Mesendoderm (in vitro differentiated cells): Measurements from ENCODE around the gene LRRFIP2.
"Not testable (repeated sequence)": the region's sequence is repeated elsewhere in the genome, so short reads cannot be mapped to it uniquely, and the experiment has no call there.

Experiments
- DNase-seq: peaks from one replicate; pipeline ENCODE4 v3.0.0; 2013
- H2AK5ac ChIP-seq: 2 replicates; pipeline ENCODE4 v1.6.1; 2013; ENCODE audit warnings: low read length, inconsistent platforms
- H2BK120ac ChIP-seq: 2 replicates; pipeline ENCODE4 v1.6.1; 2013; ENCODE audit warnings: low read depth, mild to moderate bottlenecking, low read length, moderate library complexity, mixed read lengths
- H2BK15ac ChIP-seq: replicated peaks from 2 replicates; pipeline ENCODE4 v1.6.1; 2013; ENCODE audit warnings: low read depth, mild to moderate bottlenecking, moderate library complexity
- H2BK5ac ChIP-seq: 2 replicates; pipeline ENCODE4 v1.6.1; 2013; ENCODE audit warnings: low read length, inconsistent platforms
- H3K18ac ChIP-seq: 2 replicates; pipeline ENCODE4 v1.6.1; 2013; ENCODE audit warnings: mild to moderate bottlenecking, low read length, mixed read lengths
- H3K23ac ChIP-seq: one replicate; pipeline ENCODE4 v1.6.1; 2013; ENCODE audit warnings: low read length
- H3K27ac ChIP-seq: 2 replicates; pipeline ENCODE4 v1.5.1; 2013; ENCODE audit warnings: low read depth, mild to moderate bottlenecking, inconsistent platforms, low read length, moderate library complexity
- H3K27me3 ChIP-seq: 2 replicates; pipeline ENCODE4 v1.6.1; 2013; ENCODE audit warnings: low read length, control low read depth, mild to moderate bottlenecking, inconsistent platforms; ENCODE audit not compliant: insufficient read depth, poor library complexity
- H3K36me3 ChIP-seq: 2 replicates; pipeline ENCODE4 v1.6.1; 2013; ENCODE audit warnings: low read length, inconsistent platforms; ENCODE audit not compliant: control insufficient read depth, insufficient read depth
- H3K4ac ChIP-seq: one replicate; pipeline ENCODE4 v1.6.1; 2013; ENCODE audit warnings: low read depth, mild to moderate bottlenecking, low read length, moderate library complexity
- H3K4me1 ChIP-seq: 2 replicates; pipeline ENCODE4 v1.6.1; 2013; ENCODE audit warnings: low read depth, low read length, inconsistent platforms; ENCODE audit not compliant: control insufficient read depth
- H3K4me2 ChIP-seq: 2 replicates; pipeline ENCODE4 v1.6.1; 2013; ENCODE audit warnings: low read length
- H3K4me3 ChIP-seq: 2 replicates; pipeline ENCODE4 v1.5.1; 2013; ENCODE audit warnings: mild to moderate bottlenecking, low read length
- H3K56ac ChIP-seq: one replicate; pipeline ENCODE4 v1.6.1; 2013; ENCODE audit warnings: low read length
- H3K79me1 ChIP-seq: 2 replicates; pipeline ENCODE4 v1.6.1; 2013; ENCODE audit warnings: low read length, inconsistent platforms
- H3K79me2 ChIP-seq: 2 replicates; pipeline ENCODE4 v1.6.1; 2013; ENCODE audit warnings: mild to moderate bottlenecking, low read length; ENCODE audit not compliant: control insufficient read depth, insufficient read depth
- H3K9ac ChIP-seq: 2 replicates; pipeline ENCODE4 v1.6.1; 2013; ENCODE audit warnings: low read length, inconsistent platforms
- H4K5ac ChIP-seq: one replicate; pipeline ENCODE4 v1.6.1; 2013; ENCODE audit warnings: low read length
- H4K8ac ChIP-seq: one replicate; pipeline ENCODE4 v1.6.1; 2013; ENCODE audit warnings: low read depth, mild to moderate bottlenecking, control low read depth, low read length, moderate library complexity
- WGBS: extraction: QIAGEN DNeasy Blood & Tissue Kit; methylation state at CpG from one replicate; pipeline ENCODE4 v1.1.7; 2013; ENCODE audit warnings: low lambda C conversion rate, missing lambda C conversion rate; ENCODE audit not compliant: insufficient coverage; ENCODE audit errors: extremely low coverage; 5-methylcytosine and 5-hydroxymethylcytosine counted together

The LRRFIP2 gene

DNA sequence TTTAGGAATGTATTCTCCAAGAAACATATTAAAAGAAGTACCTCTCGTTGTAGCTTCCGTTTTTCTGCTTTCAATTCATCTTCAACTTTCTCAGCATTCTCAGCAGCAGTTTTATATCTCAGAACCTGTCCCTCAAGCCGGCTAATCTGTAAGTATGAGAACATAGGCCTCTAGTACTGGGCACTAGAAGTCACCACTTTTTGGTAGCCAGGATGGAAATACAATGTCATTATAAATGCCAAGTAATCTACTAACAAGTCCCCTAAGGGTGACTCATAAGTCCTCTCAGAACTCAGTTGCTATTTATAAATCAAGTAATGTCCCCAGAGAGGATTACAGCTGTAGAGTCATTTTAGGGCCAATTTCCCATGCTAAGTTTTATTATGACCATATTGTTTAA, 120.0 kb downstream of the LRRFIP2 start:
- H2BK15ac ChIP-seq, result no peak overlapping the region
- no peak overlapping the region for H3K4ac ChIP-seq
- no peak overlapping the region for H3K56ac ChIP-seq
- H4K5ac ChIP-seq, result no peak overlapping the region
- H3K27me3 ChIP-seq, result no peaks in the 10 kb centered on the region
- H2BK5ac ChIP-seq, result no peak overlapping the region
- no peak overlapping the region for H3K4me2 ChIP-seq
- H3K18ac ChIP-seq, result no peak overlapping the region
- DNase-seq, result no peak
- no peak overlapping the region for H4K8ac ChIP-seq
- no peak overlapping the region for H2BK120ac ChIP-seq
- no peaks in the 10 kb centered on the region for H3K79me1 ChIP-seq
- H3K79me2 ChIP-seq, result no peaks in the 10 kb centered on the region
- no peak overlapping the region for H3K9ac ChIP-seq
- H3K36me3 ChIP-seq, result peaks cover 6% of the 10 kb centered on the region
- no peak overlapping the region for H3K27ac ChIP-seq
- H3K4me1 ChIP-seq, result no peaks in the 10 kb centered on the region
- no peak overlapping the region for H3K23ac ChIP-seq
- no peak overlapping the region for H3K4me3 ChIP-seq
- WGBS, result no CpG with 5 or more reads among the region's 3 CpGs
- H2AK5ac ChIP-seq, result no peak overlapping the region

DNA sequence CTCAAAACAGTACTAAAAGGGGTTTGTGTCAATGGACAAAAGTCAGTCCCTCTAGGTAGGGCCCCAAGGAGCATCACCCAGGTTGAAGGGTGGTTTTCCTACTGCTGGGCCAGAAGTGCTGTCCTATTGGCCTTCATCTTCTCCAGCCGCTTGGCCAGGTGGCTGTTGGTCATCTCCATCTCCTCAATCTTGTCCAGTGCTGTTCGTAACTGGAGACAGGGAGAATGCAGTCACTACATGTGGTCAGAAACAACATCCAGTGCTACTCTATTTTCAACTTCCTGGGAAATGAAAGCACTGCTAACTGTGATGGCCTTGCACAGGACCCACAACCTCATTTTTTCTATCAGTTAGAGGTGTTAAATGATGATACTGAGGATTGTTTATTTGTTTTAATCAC, 120.6 kb downstream of the LRRFIP2 start:
- no peak overlapping the region for H3K27ac ChIP-seq
- no peak overlapping the region for H3K23ac ChIP-seq

DNA sequence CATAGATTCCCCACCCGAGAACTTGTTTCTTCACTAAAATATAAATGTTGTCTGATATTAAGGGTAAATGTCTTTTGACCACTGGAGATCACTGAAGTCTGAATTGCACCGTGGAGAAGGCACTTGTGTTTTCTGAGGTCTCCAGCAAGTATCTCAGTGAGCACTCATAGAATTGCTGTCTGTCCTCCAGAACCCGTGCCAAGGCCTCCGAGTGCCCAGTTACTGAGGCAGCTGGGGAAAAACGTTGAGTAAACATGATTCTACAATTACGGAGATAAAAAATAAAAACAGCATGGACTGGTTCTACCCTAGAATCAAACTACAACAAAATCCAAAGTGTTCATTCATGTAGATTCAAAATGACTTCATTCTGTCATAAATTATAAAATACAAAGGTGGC, 121.0 kb downstream of the LRRFIP2 start:
- Histone ChIP-seq H4K5ac (no peak overlapping the region), H2BK15ac (no peak overlapping the region), H3K9ac (no peak overlapping the region), H4K8ac (no peak overlapping the region), H2AK5ac (no peak overlapping the region), H3K23ac (no peak overlapping the region), H3K4me1 (no peaks in the 10 kb centered on the region), H3K4ac (no peak overlapping the region), H3K56ac (no peak overlapping the region), H3K27me3 (no peaks in the 10 kb centered on the region), H3K79me1 (no peaks in the 10 kb centered on the region), H3K36me3 (peaks cover 8% of the 10 kb centered on the region), H3K18ac (no peak overlapping the region), H3K4me2 (no peak overlapping the region), H2BK5ac (no peak overlapping the region), H3K4me3 (no peak overlapping the region), H2BK120ac (no peak overlapping the region), H3K79me2 (no peaks in the 10 kb centered on the region), H3K27ac (no peak overlapping the region)
- DNase-seq, result no peak
- 100% methylated on average over 1 of the region's 6 CpGs for whole genome bisulfite sequencing

More for the DNA sequence above, 120.6 kb downstream of the LRRFIP2 start:
- Histone ChIP-seq H3K56ac (no peak overlapping the region), H4K5ac (no peak overlapping the region), H3K4me2 (no peak overlapping the region), H2BK5ac (no peak overlapping the region), H2BK15ac (no peak overlapping the region), H3K27me3 (no peaks in the 10 kb centered on the region), H3K18ac (no peak overlapping the region), H2AK5ac (no peak overlapping the region), H3K36me3 (peaks cover 6% of the 10 kb centered on the region), H3K79me2 (no peaks in the 10 kb centered on the region), H4K8ac (no peak overlapping the region), H3K79me1 (no peaks in the 10 kb centered on the region), H3K4me3 (no peak overlapping the region), H2BK120ac (no peak overlapping the region), H3K4ac (no peak overlapping the region), H3K9ac (no peak overlapping the region), H3K4me1 (no peaks in the 10 kb centered on the region)
- DNase-seq, result no peak
- WGBS, result no CpG with 5 or more reads among the region's 2 CpGs

DNA sequence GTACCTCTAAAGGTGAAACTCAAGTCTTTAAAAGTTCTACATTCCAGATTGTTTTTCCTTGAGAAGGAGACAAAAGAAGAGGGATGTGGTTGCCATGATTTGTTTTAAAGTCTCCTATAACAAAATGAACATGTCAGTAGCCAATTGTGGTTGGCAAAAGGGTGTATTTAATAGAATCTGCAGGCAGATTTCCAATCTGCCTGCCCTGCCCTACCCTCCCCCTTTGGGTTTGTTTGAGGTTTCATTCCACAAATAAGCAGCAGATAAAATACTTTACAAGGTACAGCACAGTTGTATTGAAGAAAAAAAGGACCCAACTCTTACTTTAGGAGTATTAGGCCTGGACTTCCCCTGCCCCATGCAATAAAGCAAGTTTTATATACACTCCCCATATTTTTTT, 121.5 kb downstream of the LRRFIP2 start:
- Histone ChIP-seq H3K4me3 (no peak overlapping the region), H3K36me3 (peaks cover 8% of the 10 kb centered on the region), H3K4ac (no peak overlapping the region), H2BK5ac (no peak overlapping the region), H3K79me1 (no peaks in the 10 kb centered on the region), H3K18ac (no peak overlapping the region), H3K27ac (no peak overlapping the region), H3K23ac (no peak overlapping the region), H3K27me3 (no peaks in the 10 kb centered on the region), H3K4me1 (no peaks in the 10 kb centered on the region), H4K8ac (no peak overlapping the region), H3K9ac (no peak overlapping the region), H2BK120ac (no peak overlapping the region), H2BK15ac (no peak overlapping the region), H2AK5ac (no peak overlapping the region), H4K5ac (no peak overlapping the region), H3K56ac (no peak overlapping the region), H3K79me2 (no peaks in the 10 kb centered on the region), H3K4me2 (no peak overlapping the region)
- DNase-seq, result no peak

DNA sequence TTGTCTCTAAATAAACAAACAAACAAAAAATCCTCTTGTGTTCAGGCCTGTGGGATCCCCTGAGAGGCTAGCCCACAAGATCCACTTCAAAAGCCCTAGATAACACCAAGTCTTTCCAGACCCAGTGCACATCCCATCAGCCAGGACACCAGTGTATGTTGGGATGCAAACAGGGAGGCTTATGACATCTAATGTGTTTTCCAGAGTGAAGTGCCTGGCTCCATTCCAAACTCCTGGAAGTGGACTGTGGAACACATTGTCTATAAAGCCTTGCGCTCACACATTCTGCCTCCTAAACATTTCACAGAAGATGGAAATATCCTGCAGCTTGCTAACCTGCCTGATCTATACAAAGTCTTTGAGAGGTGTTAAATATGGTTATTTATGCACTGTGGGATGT, 124.1 kb downstream of the LRRFIP2 start:
- Histone ChIP-seq H2AK5ac (no peak overlapping the region), H3K79me2 (no peaks in the 10 kb centered on the region), H3K36me3 (peaks cover 9% of the 10 kb centered on the region), H3K4ac (no peak overlapping the region), H3K79me1 (no peaks in the 10 kb centered on the region), H3K18ac (no peak overlapping the region), H3K9ac (no peak overlapping the region), H4K8ac (no peak overlapping the region), H3K27me3 (no peaks in the 10 kb centered on the region), H4K5ac (no peak overlapping the region), H3K23ac (no peak overlapping the region), H3K4me2 (no peak overlapping the region), H2BK15ac (no peak overlapping the region), H3K27ac (no peak overlapping the region), H2BK120ac (no peak overlapping the region), H3K56ac (no peak overlapping the region), H3K4me1 (no peaks in the 10 kb centered on the region), H2BK5ac (no peak overlapping the region), H3K4me3 (no peak overlapping the region)
- WGBS, result no CpG with 5 or more reads among the region's 1 CpG
- no peak for DNase-seq

DNA sequence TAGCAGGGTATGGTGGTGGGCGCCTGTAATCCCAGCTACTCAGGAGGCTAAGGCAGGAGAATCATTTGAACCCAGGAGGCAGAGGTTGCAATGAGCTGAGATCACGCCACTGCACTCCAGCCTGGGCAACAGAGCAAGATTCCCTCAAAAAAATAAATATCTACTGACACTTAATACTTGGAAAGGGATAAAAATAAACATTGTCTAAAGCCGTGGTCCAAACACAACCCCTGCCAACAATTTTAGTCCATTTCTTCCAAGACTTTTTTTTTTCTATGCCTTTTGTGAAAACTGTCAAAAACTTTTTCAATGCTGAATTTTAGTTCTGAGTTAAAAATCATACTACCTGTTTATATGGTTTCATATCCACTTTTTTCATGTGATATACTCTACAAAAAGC, 131.7 kb downstream of the LRRFIP2 start:
- H3K56ac ChIP-seq, DNase-seq, H3K4me2 ChIP-seq, H4K8ac ChIP-seq, H3K18ac ChIP-seq, H3K4ac ChIP-seq, H3K79me2 ChIP-seq, H3K4me1 ChIP-seq, H2BK15ac ChIP-seq, H3K27ac ChIP-seq, H3K4me3 ChIP-seq, H3K36me3 ChIP-seq, H4K5ac ChIP-seq, H2BK120ac ChIP-seq, H2AK5ac ChIP-seq, H3K9ac ChIP-seq, H2BK5ac ChIP-seq, H3K23ac ChIP-seq, H3K27me3 ChIP-seq, H3K79me1 ChIP-seq: not testable (repeated sequence)
- no CpG with 5 or more reads among the region's 3 CpGs for WGBS
